ENCODE measurements around the gene OR6A2.
"Not testable (repeated sequence)": the region's sequence is repeated elsewhere in the genome, so short reads cannot be mapped to it uniquely, and the experiment has no call there.

The OR6A2 gene
- 0 to 0.56 (median 0.02) reads per million in 18 experiments for total RNA-seq

DNA sequence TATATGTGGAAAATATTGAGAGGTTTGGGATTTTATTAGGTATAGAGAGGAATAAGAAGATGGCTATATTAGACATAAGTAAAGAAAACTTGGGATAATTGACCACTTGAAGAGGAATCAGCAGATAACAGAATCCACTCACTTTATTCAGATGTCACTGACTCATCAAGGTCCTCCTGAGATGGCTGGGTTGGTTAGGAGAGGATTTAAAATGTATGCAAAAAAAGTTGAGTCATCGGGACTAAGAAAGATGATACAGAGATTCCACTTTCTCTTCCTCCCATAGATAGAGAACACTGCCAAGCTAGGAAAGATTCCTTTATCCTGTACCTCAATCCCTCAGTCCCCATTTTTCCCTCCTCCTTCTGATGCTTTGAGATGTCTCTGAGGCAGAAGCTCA, at the start of gene OR6A2:
Gene OR6A2, minus strand, starts transcription at position 288 of the 400 bp plus-strand sequence. CDS start 3,981 bp downstream, outside the sequence.
- no peak for DNase-seq

- DNase-seq = no peak
Measured at GRCh38 chr11:6845383-6845782, 45.9 kb upstream of the OR6A2 start, which contains the start of gene OR10A5. Gene OR10A5 (plus strand): TSS chr11:6845683. CDS start chr11:6845683, 0 bp downstream.

DNA sequence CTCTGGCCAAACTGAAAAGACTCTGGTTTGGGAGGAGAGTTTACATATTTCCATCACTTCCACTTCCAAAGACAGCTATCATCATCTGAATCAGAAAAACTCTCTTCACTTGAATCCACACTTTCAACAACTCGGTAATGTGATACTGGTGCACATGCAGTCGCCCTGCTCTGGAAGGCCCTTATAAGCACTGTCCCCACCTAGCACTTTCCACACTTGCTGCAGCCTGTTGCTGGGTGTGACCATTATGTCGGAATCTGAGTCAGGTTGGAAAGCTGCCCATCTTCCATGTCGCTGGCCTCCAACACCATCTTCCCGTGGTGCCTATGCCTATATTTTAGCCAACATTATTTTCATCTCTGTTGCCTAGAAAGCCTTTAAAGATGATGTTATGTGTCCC, 44.9 kb upstream of the OR6A2 start:
- DNase-seq = no peak

DNA sequence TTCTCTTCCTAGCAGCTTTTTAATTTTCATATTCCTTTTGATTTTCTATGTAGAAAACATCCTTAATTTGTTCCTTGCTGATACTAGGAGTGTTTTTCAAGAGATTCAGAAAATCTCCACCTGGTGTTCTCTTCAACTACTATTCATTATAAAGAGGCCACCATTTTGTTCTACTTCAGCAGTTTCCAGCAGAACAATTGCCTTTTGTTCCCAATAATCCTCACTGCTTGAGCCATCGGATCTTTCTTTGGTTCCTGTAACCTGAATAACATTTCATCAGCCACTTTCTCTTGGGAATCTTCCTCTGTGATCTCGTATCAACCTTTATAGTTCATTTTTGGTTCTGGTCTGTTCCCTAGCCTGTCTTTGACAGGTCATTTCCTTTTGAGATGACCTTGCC, 44.2 kb upstream of the OR6A2 start:
- DNase-seq = no peak

DNA sequence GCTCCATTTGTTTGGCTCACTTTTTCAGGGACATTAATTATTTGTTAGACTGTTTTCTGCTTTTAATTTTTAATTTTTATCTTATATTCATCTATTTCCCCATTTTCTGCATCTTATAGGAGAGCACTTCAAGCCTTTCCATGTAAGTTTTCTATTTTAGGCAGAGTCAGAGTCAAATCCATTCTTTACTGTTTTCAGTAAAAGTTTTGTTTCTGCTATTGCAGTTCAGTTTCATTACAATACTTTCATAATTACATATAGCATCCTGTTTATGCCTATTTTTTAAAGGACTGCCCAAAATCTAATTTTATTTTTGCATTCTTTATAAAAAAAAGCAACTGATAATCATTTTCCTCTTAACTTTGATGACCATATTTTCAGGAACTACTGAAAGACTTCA, 42.2 kb upstream of the OR6A2 start:
- no peak for DNase-seq

DNA sequence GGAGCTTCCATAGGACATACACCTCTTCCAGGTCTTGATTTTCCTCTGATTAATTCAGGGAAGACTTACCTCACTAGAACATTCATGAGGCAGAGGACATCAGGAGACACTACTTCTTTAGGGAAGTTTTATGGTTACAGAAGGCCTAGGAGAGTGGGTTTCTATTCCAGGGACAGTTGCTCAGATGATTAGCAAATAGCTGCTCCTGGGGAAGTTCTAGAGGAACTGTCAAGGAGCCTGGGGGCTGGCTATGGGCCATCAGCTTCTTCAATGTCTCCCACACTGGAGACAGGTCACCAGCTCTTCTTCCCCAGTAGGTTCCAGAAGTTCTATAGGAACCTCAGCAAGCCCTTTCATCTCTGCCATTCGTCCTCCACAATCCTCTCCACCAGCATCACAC, 34.5 kb upstream of the OR6A2 start:
- peak; percentile 35 to 36 for DNase-seq

GRCh38 chr11:6833356-6833755, 33.9 kb upstream of the OR6A2 start:
- DNase-seq = no peak

GRCh38 chr11:6828103-6828502, 28.6 kb upstream of the OR6A2 start:
- DNase-seq = no peak

- DNase-seq = no peak
Measured at GRCh38 chr11:6825231-6825744, 25.8 kb upstream of the OR6A2 start.

DNA sequence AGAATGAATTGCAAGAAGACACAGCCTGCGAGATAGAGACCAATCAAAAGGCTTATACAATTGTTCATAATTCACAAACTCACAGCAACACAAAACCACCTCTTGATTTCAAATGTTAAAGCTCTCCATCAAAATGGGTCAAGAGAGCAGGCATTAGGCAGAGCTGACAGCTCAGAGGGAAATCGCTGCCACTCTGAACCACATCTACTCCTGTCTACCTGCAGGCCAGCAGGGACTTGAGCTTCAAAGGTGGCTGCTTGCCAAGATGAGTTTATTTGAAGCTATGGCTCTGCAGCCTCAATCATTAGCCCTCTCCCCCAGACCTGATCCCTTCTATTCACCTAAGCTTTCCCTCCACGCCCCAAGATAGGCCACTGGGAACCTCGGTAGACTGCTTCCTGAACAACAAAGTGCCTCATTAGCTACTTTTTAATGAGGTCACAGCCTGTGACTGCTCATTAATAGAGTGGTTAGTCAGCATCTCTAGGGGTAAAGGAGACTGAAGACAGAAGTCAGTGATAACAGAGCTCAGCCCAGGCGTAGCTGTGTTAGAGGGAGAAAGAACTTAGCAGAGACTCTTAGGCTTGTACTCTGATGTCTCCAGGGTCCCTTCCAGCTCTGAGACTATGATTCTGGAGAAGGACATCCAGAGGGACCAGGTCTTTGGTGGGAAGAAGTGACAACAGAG, 24.8 kb upstream of the OR6A2 start:
- DNase-seq = no peak

- DNase-seq = no peak
Measured at GRCh38 chr11:6818967-6819366, 19.5 kb upstream of the OR6A2 start.

DNA sequence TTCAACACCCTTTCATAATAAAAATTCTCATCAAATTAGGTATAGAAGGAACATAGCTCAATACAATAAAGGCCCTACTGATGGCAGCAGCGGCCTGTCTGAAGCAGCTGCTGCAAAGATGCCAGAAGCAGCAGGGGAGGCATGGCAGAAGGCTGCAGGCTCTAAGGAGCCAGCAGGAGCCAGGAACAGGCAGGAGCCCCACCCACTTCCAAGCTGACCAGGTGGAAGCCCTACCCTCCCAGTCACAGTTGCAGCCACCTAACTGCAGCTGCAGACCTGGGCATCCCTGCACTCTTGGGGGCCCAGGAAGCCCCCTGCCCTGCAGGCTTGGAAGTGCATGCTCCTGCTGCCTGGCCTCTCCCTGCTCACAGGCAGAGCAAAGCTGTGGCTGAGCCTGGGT, 18.2 kb upstream of the OR6A2 start:
- no peak for DNase-seq

DNA sequence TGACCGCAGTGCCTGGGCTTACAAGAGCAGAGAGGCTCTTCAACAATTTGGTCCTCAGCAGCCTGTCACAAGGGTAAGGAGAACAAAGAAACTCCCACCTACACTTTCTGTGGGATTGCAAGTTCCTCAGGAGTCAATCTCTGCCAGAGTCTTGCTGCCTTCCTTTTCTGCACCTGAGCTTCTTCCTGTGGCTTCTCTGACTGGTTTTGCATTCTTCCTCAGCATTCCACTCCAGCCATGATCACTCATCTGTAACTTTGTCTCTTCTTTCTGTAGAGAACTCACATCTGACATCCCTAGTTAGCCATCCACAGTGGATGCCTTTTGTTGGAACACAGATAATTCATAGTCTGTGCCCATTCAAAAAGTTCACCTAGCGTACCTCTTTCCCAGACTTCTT, 14.2 kb upstream of the OR6A2 start:
- no peak for DNase-seq

DNA sequence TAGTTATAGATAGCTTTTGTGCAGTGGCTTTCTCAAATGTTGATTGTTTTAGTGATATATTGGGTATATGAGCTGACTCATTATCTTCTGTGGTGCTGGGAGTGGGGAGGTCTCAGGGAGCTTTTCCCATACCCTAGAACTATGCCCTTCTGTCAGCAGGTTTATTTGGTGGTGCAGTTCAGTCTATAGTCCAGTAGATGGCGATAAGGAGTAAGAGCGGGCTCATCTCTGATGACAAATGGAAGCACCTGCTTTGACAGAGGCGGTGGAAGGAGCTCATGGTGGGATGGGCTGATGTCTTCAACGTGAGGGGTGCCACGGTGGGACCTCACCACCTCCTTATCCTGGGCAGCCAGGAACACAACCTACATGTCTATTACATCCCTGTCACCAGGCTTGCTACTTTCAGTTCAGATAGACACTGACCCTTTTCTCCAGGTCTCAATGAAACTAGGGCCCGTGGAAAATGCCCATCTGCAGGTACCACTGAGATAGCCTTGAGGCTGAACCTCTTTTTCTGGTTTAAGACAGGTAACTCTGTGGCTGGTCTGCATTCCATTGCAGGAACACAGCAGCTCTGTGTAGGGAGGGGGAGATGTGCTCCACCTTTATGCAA, 13.0 kb upstream of the OR6A2 start:
- DNase-seq = peak; percentile 34 to 48

DNA sequence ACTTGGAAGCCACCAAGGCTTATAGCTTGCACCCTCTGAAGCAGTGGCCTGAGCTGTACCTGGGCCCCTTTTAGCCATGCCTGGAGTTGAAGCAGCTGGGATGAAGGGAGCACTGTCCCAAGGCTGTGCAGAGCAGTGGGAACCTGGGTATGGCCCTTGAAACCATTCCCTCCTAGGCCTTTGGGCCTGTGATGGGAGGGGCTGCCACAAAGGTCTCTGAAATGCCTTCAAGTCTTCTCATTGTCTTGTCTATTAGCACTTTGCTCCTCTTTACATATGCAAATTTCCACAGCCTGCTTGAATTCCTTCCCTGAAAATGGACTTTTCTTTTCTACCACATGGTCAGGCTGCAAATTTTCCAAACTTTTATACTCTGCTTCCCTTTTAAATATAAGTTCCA, 1.6 kb upstream of the OR6A2 start:
- DNase-seq = not testable (repeated sequence)

DNA sequence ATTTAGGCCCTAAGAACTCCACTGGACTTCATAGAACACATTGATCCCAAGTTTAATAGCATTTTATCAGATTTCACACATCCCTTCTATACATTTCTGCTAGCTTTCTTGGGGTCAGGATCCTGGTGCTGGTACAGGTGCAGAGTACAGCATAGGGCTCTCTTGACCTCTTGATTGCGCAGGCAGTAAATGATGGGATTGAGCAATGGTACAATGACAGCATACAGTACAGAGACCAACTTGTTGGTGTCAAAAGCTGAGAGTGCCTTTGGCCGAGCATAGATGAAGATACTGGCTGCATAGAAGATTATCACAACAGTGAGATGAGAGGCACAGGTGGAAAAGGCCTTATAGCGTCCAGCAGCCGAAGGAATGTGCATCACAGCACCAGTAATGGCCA, 4.8 kb downstream of the OR6A2 start:
- DNase-seq = no peak

GRCh38 chr11:6790546-6790945, 8.9 kb downstream of the OR6A2 start:
- no peak for DNase-seq

DNA sequence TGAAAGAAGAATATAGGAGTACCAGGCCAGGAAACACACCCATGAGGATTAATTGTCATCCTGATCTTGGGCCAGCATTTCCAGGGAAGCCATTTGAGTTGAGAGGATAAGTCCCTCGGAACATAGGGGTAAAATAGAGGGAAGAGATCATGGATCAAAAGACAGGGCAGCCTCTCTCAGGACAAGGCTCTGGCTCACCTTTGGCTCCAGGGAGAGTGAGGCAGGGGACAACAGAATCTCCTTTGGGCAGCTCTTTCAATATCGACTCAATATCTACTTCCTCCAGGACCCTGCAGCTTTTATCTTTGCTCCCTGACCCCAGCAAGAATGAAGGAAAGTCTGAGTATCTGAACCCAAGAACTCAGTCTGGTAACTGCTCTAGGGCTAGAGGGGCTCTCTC, 16.8 kb downstream of the OR6A2 start, which contains the start of gene OR2AG1:
Gene OR2AG1, plus strand, starts transcription at position 301 of the 400 bp plus-strand sequence. CDS start 2,018 bp downstream, outside the sequence.
- no peak for DNase-seq

GRCh38 chr11:6780829-6781228, 18.7 kb downstream of the OR6A2 start:
- DNase-seq = no peak

DNA sequence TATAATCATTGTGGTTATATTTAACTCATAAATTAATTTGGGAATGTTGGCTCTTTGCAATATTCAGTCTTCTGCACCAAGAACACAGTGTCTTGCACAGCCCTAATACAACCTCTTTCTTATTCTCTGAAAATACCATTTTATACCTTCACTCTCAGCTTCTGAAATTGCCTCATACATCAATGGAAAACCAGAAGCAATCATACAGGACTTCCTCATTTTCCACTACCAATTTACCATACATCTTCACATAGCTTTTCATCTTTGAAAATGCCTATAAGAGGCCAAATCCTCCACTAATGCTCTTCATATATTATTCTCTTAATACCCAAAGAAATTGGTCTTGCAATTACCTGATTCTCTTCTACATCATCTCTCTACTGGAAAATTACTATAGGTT, 21.0 kb downstream of the OR6A2 start:
- DNase-seq = no peak

DNA sequence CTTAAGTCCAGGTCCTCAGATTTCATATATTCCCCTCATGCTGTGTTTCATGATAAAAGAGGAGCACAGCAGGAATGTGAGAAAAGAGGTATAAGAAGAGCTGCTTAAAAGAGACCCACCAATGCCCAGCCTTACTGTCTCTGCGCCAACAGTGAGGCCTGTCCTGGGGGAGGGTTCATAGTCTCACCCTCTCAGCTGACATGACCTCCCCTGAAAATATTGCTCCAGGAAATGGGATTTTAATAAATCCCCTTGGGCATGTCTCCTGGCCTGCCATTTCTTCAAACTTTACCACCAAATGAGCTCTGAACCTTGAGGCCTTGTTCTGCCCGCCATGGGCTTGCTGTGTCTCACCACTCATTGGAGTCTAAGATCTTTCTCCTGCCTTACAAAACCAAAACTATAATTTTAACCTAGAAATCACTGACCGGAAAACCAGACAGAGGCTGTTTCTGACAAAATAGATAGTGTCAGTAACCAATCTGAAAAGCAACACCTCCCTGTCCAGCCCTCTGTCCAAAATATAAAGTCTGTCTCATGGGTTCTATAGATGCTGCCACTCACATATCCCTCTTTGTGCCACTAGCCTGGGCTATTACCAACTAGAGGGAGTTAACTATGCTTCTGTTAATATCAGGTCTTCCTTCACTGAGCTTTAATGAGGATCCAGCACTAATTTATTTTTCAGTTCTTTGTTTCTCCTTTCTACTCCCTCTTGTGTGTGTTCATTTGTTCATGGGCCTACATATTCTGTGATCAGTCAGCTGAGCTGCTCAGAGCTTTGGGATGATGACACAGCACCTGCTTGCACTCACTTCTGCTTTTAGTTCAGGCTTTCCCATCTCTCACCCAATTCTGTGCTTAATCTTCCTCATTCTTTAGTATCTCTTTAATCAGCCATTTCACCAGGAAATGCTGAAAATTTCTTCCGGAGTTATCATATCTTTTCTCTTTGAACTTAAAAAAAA, 27.3 kb downstream of the OR6A2 start, which contains the start of gene OR2AG2:
Gene OR2AG2, minus strand, starts transcription at position 51 of the 968 bp plus-strand sequence. CDS start 3,019 bp downstream, outside the sequence.
- peak; percentile 84 to 85 for DNase-seq

DNA sequence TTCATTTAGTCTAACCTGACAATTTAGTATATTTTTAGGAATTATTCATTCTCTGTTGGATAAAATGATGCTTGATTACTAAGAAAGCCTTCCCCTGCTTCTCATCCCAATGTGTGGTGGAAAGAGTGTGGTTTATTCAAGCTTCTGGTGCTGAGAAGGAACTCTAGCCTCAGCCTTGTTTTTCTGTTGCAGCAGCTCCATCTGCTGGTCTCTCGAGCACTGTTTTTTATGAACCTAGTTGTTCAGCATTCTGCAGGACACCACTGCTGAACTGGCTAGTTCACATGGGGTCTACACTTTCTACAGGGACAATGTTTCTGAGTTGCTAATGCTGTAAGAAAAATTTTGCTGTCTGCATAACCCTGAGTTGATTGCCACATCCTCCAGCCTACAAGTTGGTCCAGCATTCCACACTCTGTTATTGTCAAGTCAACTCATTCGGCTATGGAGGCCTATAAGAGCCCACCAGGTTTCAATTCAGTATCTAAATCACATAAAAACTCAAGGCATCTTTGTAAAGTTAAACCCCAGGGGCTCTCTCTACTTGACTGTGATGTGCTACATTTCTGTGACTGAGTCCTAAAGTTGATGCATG, 42.0 kb downstream of the OR6A2 start:
- peak; percentile 69 to 77 for DNase-seq
